ENCODE data around the gene LAMA3.

Gene LAMA3

GRCh38 chr18:23758281-23758680 lies 69.0 kb downstream of the LAMA3 start:
- Histone ChIP-seq H3K9me3 (peaks cover 7% of the 10 kb centered on the region; the same call in 1 of the 2 replicates), H3K36me3 (no peaks in the 10 kb centered on the region), H3K9ac (no peak overlapping the region), H3K27me3 (no peaks in the 10 kb centered on the region), H4K20me1 (no peaks in the 10 kb centered on the region), H3K4me1 (no peaks in the 10 kb centered on the region), H3K27ac (no peak overlapping the region), H3K4me3 (no peak overlapping the region), H3K4me2 (no peak overlapping the region)
- no peak for TF ChIP-seq Cebpa-rat (IDR thresholded peaks at IDR 0.05)

DNA sequence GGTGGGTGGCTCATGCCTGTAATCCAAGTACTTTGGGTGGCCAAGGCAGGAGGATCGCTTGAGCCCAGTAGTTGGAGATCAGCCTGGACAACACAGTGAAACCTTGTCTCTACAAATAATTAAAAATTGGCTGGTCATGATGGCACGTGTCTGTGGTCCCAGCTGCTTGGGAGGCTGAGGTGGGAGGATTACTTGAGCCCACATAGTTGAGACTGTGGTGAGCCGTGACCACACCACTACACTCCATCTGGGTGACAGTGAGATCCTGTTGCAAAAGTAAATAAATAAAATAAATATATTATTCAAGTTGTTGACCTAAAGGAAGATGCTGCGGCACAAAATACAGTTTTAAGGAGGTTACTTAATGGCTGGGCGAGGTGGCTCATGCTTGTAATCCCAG lies 72.7 kb downstream of the LAMA3 start:
- Histone ChIP-seq H3K4me1 (peaks cover 7% of the 10 kb centered on the region), H3K27ac (no peak overlapping the region), H3K9me3 (no peaks in the 10 kb centered on the region), H3K27me3 (no peaks in the 10 kb centered on the region), H3K4me2 (no peak overlapping the region), H4K20me1 (no peaks in the 10 kb centered on the region), H3K9ac (no peak overlapping the region), H3K4me3 (no peak overlapping the region), H3K36me3 (no peaks in the 10 kb centered on the region)
- TF ChIP-seq Cebpa-rat (IDR thresholded peaks at IDR 0.05), result no peak

- no peak overlapping the region for H3K27ac ChIP-seq
These were observed 74.1 kb downstream of the LAMA3 start for GRCh38 chr18:23763343-23763742.

DNA sequence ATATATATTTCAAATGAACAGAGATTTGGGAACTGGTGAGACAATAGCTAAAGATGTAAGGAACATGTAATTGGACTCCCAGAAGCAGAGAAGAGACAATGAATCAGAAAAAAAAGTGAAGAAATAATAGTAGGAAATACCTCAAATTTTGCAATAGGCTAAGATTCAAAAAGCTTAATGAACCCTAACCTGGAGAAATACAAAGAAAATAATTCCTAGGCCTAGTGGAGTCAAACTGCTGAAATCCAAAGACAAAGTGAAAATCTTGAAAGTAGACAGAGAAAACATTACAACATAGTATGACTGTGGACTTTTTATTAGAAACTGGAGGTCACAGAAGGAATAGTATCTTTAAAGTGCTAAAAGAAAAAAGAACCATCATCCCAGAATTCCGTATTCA lies 76.7 kb downstream of the LAMA3 start:
- no peak overlapping the region for H3K27ac ChIP-seq
- no peak for TF ChIP-seq Cebpa-rat (IDR thresholded peaks at IDR 0.05)
- H4K20me1 ChIP-seq, result no peaks in the 10 kb centered on the region
- no peak overlapping the region for H3K9ac ChIP-seq
- H3K9me3 ChIP-seq, result peaks cover 13% of the 10 kb centered on the region
- H3K4me2 ChIP-seq, result no peak overlapping the region
- H3K4me1 ChIP-seq, result peaks cover 7% of the 10 kb centered on the region
- no peak overlapping the region for H3K4me3 ChIP-seq
- no peaks in the 10 kb centered on the region for H3K36me3 ChIP-seq
- H3K27me3 ChIP-seq, result no peaks in the 10 kb centered on the region

More at GRCh38 chr18:23763343-23763742, 74.1 kb downstream of the LAMA3 start:
- Histone ChIP-seq H3K4me2 (no peak overlapping the region), H3K9me3 (peaks cover 10% of the 10 kb centered on the region), H3K36me3 (no peaks in the 10 kb centered on the region), H3K9ac (no peak overlapping the region), H4K20me1 (no peaks in the 10 kb centered on the region), H3K4me1 (peaks cover 7% of the 10 kb centered on the region), H3K27me3 (no peaks in the 10 kb centered on the region), H3K4me3 (no peak overlapping the region)
- no peak for TF ChIP-seq Cebpa-rat (IDR thresholded peaks at IDR 0.05)

DNA sequence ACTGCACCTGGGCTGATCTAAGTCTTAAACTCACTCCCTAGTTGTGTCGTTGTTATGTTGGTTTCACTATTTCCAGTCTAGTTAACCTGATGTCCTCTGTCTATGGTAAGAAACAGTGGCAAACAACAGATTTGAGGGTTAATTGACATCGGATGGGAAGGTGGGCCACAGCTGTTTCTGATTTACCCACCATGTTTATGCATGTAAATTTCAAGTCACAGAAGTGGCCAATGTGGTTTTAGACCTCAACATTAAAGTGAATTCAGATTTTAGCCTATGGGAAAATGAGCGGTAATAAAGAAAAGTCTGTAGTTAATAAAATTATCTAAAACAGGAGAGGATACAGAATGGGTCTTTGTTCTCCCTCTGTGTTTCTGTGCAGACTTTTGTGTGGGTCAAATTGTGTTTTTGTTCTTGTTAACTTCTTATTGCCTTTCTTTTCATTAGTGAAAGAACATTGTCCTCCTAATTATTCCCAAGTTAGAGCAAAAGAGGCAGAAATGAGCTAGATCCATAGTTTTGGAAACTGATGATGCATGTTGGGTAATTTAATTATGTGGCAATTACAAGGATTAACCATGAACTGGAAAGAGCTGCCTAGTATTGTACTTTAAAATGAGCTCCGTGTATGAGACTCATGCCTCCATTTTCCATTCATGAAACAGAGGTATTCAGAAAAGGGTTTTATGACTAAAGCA lies 83.2 kb downstream of the LAMA3 start:
- Histone ChIP-seq H3K36me3 (no peaks in the 10 kb centered on the region), H3K4me3 (no peak overlapping the region), H3K27ac (no peak overlapping the region), H3K4me1 (no peaks in the 10 kb centered on the region), H3K27me3 (no peaks in the 10 kb centered on the region), H3K9me3 (peaks cover 12% of the 10 kb centered on the region), H4K20me1 (no peaks in the 10 kb centered on the region), H3K9ac (no peak overlapping the region), H3K4me2 (no peak overlapping the region)
- TF ChIP-seq Cebpa-rat (IDR thresholded peaks at IDR 0.05), result no peak

DNA sequence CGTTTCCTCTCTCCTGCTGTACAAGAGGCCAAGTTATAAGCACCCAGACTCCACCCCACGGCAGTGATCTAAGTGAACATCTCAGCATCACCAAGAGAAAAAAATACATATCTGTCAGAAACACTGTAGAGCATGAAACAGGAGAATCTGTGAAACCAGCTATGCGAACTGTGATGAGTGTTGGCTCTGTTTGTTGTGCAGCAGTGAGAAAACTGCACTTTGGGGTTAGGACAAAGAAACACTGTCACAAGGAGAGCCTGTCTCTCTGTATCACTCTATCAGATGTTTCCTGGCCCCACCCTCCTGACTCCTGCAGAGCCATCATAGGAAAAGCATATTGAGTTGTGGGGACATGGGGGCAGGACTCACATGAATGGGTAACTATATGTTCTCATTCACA lies 87.1 kb downstream of the LAMA3 start:
- Histone ChIP-seq H3K27ac (no peak overlapping the region), H3K4me1 (no peaks in the 10 kb centered on the region)

GRCh38 chr18:23778828-23779227 lies 89.6 kb downstream of the LAMA3 start:
- H3K4me1 ChIP-seq, result no peaks in the 10 kb centered on the region
- H3K9ac ChIP-seq, result no peak overlapping the region
- H3K9me3 ChIP-seq, result no peaks in the 10 kb centered on the region
- H4K20me1 ChIP-seq, result no peaks in the 10 kb centered on the region
- H3K27ac ChIP-seq, result no peak overlapping the region
- no peak overlapping the region for H3K4me2 ChIP-seq
- no peak overlapping the region for H3K4me3 ChIP-seq
- H3K36me3 ChIP-seq, result no peaks in the 10 kb centered on the region
- H3K27me3 ChIP-seq, result no peaks in the 10 kb centered on the region
- no peak for TF ChIP-seq Cebpa-rat (IDR thresholded peaks at IDR 0.05)

More for the DNA sequence above, 87.1 kb downstream of the LAMA3 start:
- H3K4me2 ChIP-seq, result no peak overlapping the region
- H3K9ac ChIP-seq, result no peak overlapping the region
- no peak for TF ChIP-seq Cebpa-rat (IDR thresholded peaks at IDR 0.05)
- no peaks in the 10 kb centered on the region for H3K27me3 ChIP-seq
- H3K36me3 ChIP-seq, result no peaks in the 10 kb centered on the region
- no peaks in the 10 kb centered on the region for H3K9me3 ChIP-seq
- H4K20me1 ChIP-seq, result no peaks in the 10 kb centered on the region
- no peak overlapping the region for H3K4me3 ChIP-seq

DNA sequence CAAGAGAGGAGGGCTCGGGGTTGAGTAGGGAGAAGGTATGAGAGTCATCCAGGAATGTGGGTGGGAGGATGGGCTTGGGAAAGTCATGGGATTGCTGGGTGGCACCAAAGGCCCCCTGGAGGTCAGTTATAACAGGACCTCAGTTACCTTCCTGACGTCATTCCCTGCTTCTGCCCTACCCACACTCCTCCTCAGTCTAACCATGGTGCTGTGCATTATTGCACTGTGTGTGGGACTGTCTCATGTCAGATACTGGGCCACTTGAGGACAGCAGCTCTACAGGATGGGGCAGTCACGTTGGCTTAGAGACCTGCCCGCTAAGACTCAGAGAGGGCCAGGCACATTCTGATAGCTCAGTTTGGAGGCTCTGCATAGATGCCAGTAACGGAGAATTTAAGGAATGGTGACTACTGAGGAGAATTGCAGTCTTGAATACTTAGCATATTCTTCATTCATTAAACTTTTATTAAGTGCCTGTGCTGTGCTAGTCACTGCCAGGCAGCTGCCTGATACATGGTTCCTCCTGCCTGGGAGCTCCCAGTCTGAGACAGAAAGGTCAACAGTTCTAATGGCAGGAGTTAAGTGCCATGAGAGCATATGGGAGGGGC lies 90.5 kb downstream of the LAMA3 start:
- Histone ChIP-seq H3K27me3 (no peaks in the 10 kb centered on the region), H3K9ac (no peak overlapping the region), H4K20me1 (no peaks in the 10 kb centered on the region), H3K9me3 (no peaks in the 10 kb centered on the region), H3K27ac (no peak overlapping the region), H3K4me2 (no peak overlapping the region), H3K4me1 (no peaks in the 10 kb centered on the region), H3K36me3 (no peaks in the 10 kb centered on the region), H3K4me3 (no peak overlapping the region)
- no peak for TF ChIP-seq Cebpa-rat (IDR thresholded peaks at IDR 0.05)

DNA sequence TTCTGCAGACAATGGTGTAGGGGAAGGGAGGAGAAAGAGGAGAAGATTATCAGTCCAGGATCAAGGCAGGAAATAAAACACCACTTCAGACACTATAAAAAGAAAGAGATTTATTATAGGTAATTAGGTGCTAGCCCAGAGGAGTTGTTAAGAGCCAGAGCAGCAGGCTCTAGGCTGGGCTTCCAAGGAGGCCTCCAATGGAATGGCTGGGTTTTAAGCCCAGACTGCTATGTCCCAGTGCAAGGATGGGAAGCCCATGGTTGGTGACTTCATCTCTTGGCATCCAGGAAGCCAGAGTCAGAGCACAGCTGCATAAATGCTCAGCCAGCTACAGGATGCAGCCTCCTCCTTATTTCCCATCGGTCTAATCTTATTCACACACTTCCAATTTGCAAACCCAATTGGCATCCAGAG lies 95.6 kb downstream of the LAMA3 start:
- Histone ChIP-seq H3K4me3 (no peak overlapping the region), H3K9me3 (peaks cover 12% of the 10 kb centered on the region), H4K20me1 (no peaks in the 10 kb centered on the region), H3K9ac (no peak overlapping the region), H3K4me2 (no peak overlapping the region), H3K36me3 (no peaks in the 10 kb centered on the region), H3K27me3 (no peaks in the 10 kb centered on the region), H3K27ac (no peak overlapping the region), H3K4me1 (no peaks in the 10 kb centered on the region)
- no peak for TF ChIP-seq Cebpa-rat (IDR thresholded peaks at IDR 0.05)

DNA sequence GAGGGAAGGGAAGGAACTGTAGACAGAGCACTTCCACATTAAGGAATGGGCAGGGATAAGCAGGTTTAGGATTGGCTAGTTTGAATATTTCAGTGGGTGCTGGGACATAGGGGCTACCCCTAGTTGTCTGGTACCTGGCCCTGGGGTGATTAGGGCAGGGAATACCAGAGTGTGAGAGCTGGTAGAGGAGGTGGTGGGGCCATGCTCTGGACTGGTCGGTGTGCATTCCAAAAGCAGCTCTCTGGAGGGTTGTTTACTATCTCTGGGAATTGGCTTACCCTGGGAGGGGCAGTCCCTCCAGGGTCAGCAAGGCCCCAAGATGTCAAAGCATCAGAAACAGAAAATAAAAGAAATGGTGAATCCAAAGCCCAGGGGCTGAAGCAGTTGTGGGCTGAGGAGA lies 103.8 kb downstream of the LAMA3 start:
- no peak overlapping the region for H3K9ac ChIP-seq
- no peak overlapping the region for H3K27ac ChIP-seq
- no peaks in the 10 kb centered on the region for H3K36me3 ChIP-seq
- H3K9me3 ChIP-seq, result no peaks in the 10 kb centered on the region
- H3K4me1 ChIP-seq, result no peaks in the 10 kb centered on the region
- H3K4me3 ChIP-seq, result no peak overlapping the region
- H4K20me1 ChIP-seq, result no peaks in the 10 kb centered on the region
- no peaks in the 10 kb centered on the region for H3K27me3 ChIP-seq
- H3K4me2 ChIP-seq, result no peak overlapping the region
- no peak for TF ChIP-seq Cebpa-rat (IDR thresholded peaks at IDR 0.05)

All from BLaER1 (cell line).